ENCODE measurements around the gene SCNN1A. TPM values are rescaled to one million over a fixed set of nuclear protein-coding genes. Genes with fewer than 3 reads are reported as not detected.

SCNN1A gene
- total and polyA plus RNA-seq, 2 donors from 2014 or later, result 225 to 452 TPM

DNA sequence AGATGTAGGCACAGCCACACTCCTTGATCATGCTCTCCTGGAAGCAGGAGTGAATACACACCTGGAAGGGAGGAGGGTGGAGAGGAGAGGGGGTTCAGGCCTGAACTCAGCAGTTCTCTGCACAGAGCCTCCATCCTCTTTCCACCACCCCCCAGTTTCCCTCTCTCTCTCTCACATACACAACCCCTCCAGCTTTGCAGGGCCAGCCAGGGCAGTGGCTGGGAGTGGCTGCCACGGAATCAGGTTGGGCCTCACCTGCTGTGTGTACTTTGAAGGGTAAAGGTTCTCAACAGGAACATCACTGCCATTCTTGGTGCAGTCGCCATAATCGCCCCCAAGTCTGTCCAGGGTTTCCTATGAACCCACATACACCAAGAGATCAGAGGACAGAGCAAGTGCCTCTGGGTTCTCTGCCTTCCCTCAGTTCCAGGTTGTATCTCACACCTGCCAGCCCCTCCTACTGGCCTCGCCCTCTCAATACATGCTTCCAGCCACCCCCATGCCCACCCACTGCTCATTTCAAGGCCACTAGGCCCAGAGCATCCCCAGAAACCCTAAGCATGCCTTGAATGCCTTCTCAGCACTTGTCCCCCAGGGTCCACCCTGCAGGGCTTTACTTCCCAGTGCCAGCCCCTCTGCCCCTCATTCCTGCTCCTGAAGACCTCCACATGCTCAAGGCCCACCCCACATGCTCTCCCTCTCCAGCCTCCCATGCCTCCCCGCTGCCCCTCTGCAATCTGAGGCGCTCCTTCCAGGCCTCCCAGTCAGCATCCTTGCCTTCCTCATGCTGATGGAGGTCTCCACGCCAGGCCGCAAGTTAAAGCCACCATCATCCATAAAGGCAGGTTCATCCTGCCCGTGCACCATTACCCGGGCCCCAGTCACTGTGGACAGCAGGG lies 20.6 kb downstream of the SCNN1A start:
- FAIRE-seq (no peak), DNase-seq (peak in 1 of 5 donors; percentile 62)
- H3K27me3 ChIP-seq (ENCODE audit: control insufficient read depth, insufficient read depth, low read length), result no peaks in the 10 kb centered on the region
- no peak for TF ChIP-seq CTCF (IDR thresholded peaks at IDR 0.05; ENCODE audit: borderline replicate concordance, extremely low read depth, insufficient read depth)
- H3K36me3 ChIP-seq (ENCODE audit: control insufficient read depth in 2 of 3, insufficient read depth in 3 of 3, low read length in 3 of 3), result peaks cover 0 to 21% (median 11%) of the 10 kb centered on the region in 3 donors
- intact Hi-C loops (cut with DNase I), result no loop called here
- H3K9ac ChIP-seq (ENCODE audit: low read length in 3 of 3), result no peak overlapping the region
- H3K27ac ChIP-seq (ENCODE audit: low read depth in 2 of 2, low read length in 2 of 2), result no peak overlapping the region
- H3K9me3 ChIP-seq (ENCODE audit: control insufficient read depth in 2 of 3, insufficient read depth in 1 of 3, low read length in 3 of 3), result no peaks in the 10 kb centered on the region
- peaks cover 0 to 7% (median 0%) of the 10 kb centered on the region in 3 donors for H3K4me1 ChIP-seq (ENCODE audit: control insufficient read depth in 2 of 3, insufficient read depth in 2 of 3, low read depth in 1 of 3, low read length in 3 of 3)
- no peak overlapping the region for H3K4me3 ChIP-seq (ENCODE audit: low read length in 3 of 3)

GRCh38 chr12:6352193-6353173 lies 22.9 kb downstream of the SCNN1A start:
- no peak for FAIRE-seq
- Histone ChIP-seq H3K4me1 (ENCODE audit: control insufficient read depth in 2 of 3, insufficient read depth in 2 of 3, low read depth in 1 of 3, low read length in 3 of 3) (peaks cover 0 to 11% (median 0%) of the 10 kb centered on the region in 3 donors), H3K36me3 (ENCODE audit: control insufficient read depth in 2 of 3, insufficient read depth in 3 of 3, low read length in 3 of 3) (peaks cover 0 to 18% (median 13%) of the 10 kb centered on the region in 3 donors)

DNA sequence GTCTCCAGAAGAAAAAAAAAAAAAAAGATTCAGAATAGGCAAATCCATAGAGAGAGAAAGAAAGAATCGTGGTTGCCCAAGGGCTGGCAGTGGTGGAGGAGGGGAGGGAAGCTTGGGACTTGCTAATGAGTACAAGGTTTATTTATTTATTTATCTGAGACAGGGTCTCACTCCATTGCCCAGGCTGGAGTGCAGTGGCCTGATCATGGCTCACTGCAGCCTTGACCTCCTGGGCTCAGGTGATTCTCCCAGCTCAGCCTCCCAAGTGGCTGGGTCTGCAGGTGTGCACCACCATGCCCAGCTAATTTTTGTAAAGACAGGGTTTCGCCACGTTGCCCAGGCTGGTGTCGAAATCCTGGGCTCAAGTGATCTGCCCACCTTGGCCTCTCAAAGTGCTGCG lies 23.7 kb downstream of the SCNN1A start:
- DNase-seq (peak in 1 of 5 donors; percentile 15), FAIRE-seq (no peak)
- Histone ChIP-seq H3K9ac (ENCODE audit: low read length in 3 of 3) (no peak overlapping the region), H3K4me1 (ENCODE audit: control insufficient read depth in 2 of 3, insufficient read depth in 2 of 3, low read depth in 1 of 3, low read length in 3 of 3) (peaks cover 0 to 19% (median 5%) of the 10 kb centered on the region in 3 donors), H3K9me3 (ENCODE audit: control insufficient read depth in 2 of 3, insufficient read depth in 1 of 3, low read length in 3 of 3) (no peaks in the 10 kb centered on the region), H3K27ac (ENCODE audit: low read depth in 2 of 2, low read length in 2 of 2) (no peak overlapping the region), H3K4me3 (ENCODE audit: low read length in 3 of 3) (no peak overlapping the region), H3K27me3 (ENCODE audit: control insufficient read depth, insufficient read depth, low read length) (no peaks in the 10 kb centered on the region), H3K36me3 (ENCODE audit: control insufficient read depth in 2 of 3, insufficient read depth in 3 of 3, low read length in 3 of 3) (peaks cover 0 to 17% (median 13%) of the 10 kb centered on the region in 3 donors)
- no peak for TF ChIP-seq CTCF (IDR thresholded peaks at IDR 0.05; ENCODE audit: borderline replicate concordance, extremely low read depth, insufficient read depth)
- intact Hi-C loops (cut with DNase I), result no loop called here

More at GRCh38 chr12:6352193-6353173, 22.9 kb downstream of the SCNN1A start:
- no peak overlapping the region for H3K9ac ChIP-seq (ENCODE audit: low read length in 3 of 3)
- H3K27me3 ChIP-seq (ENCODE audit: control insufficient read depth, insufficient read depth, low read length), result no peaks in the 10 kb centered on the region
- TF ChIP-seq CTCF (IDR thresholded peaks at IDR 0.05; ENCODE audit: borderline replicate concordance, extremely low read depth, insufficient read depth), result no peak
- peak overlapping the region; percentile 16 to 40 for H3K27ac ChIP-seq (ENCODE audit: low read depth in 2 of 2, low read length in 2 of 2)
- no peaks in the 10 kb centered on the region for H3K9me3 ChIP-seq (ENCODE audit: control insufficient read depth in 2 of 3, insufficient read depth in 1 of 3, low read length in 3 of 3)
- DNase-seq, result peak in 2 of 5 donors; percentile 43 to 75
- intact Hi-C loops (cut with DNase I), result no loop called here
- no peak overlapping the region for H3K4me3 ChIP-seq (ENCODE audit: low read length in 3 of 3)
